Measurements from ENCODE around the gene KCNK16.
A peak's percentile ranks its signal among the peaks of the same experiment; 100 is the strongest.

Gene KCNK16

GRCh38 chr6:39322306-39322850, at the start of gene KCNK16:
TSS of gene KCNK16 (minus strand) at chr6:39322702. CDS start at chr6:39322540, 162 bp downstream.
- DNase-seq (ENCODE audit: low read depth in 2 of 2): no peak

- no peak for DNase-seq (ENCODE audit: low read depth in 2 of 2)
Measured at GRCh38 chr6:39370390-39370789, 47.9 kb upstream of the KCNK16 start.

GRCh38 chr6:39369987-39370386, 47.5 kb upstream of the KCNK16 start:
- no peak for DNase-seq (ENCODE audit: low read depth in 2 of 2)

GRCh38 chr6:39367700-39368099, 45.2 kb upstream of the KCNK16 start:
- no peak for DNase-seq (ENCODE audit: low read depth in 2 of 2)

- DNase-seq (ENCODE audit: low read depth in 2 of 2): no peak
Measured at GRCh38 chr6:39366931-39367618, 44.6 kb upstream of the KCNK16 start.

- no peak for DNase-seq (ENCODE audit: low read depth in 2 of 2)
Measured at GRCh38 chr6:39365281-39366074, 43.0 kb upstream of the KCNK16 start.

- DNase-seq (ENCODE audit: low read depth in 2 of 2): no peak
Measured at GRCh38 chr6:39363280-39363679, 40.8 kb upstream of the KCNK16 start.

- no peak for DNase-seq (ENCODE audit: low read depth in 2 of 2)
Measured at GRCh38 chr6:39362487-39362865, 40.0 kb upstream of the KCNK16 start.

GRCh38 chr6:39361657-39362486, 39.4 kb upstream of the KCNK16 start:
- peak; percentile 13 to 17 for DNase-seq (ENCODE audit: low read depth in 2 of 2)

- DNase-seq (ENCODE audit: low read depth in 2 of 2): no peak
Measured at GRCh38 chr6:39360378-39360777, 37.9 kb upstream of the KCNK16 start.

GRCh38 chr6:39357998-39358686, 35.6 kb upstream of the KCNK16 start:
- DNase-seq (ENCODE audit: low read depth in 2 of 2): peak; percentile 13 to 21

- no peak for DNase-seq (ENCODE audit: low read depth in 2 of 2)
Measured at GRCh38 chr6:39353698-39354315, 31.3 kb upstream of the KCNK16 start.

- DNase-seq (ENCODE audit: low read depth in 2 of 2): no peak
Measured at GRCh38 chr6:39350723-39351505, 28.4 kb upstream of the KCNK16 start.

- no peak for DNase-seq (ENCODE audit: low read depth in 2 of 2)
Measured at GRCh38 chr6:39348740-39349139, 26.2 kb upstream of the KCNK16 start.

GRCh38 chr6:39347906-39348585, 25.5 kb upstream of the KCNK16 start:
- peak; percentile 15 to 17 for DNase-seq (ENCODE audit: low read depth in 2 of 2)

- DNase-seq (ENCODE audit: low read depth in 2 of 2): no peak
Measured at GRCh38 chr6:39347206-39347605, 24.7 kb upstream of the KCNK16 start.

- DNase-seq (ENCODE audit: low read depth in 2 of 2): no peak
Measured at GRCh38 chr6:39344821-39345280, 22.3 kb upstream of the KCNK16 start.

GRCh38 chr6:39343396-39343870, 20.9 kb upstream of the KCNK16 start:
- no peak for DNase-seq (ENCODE audit: low read depth in 2 of 2)

- no peak for DNase-seq (ENCODE audit: low read depth in 2 of 2)
Measured at GRCh38 chr6:39342692-39343395, 20.3 kb upstream of the KCNK16 start.
